ENCODE measurements around the gene FAM163B. TPM values are rescaled to one million over a fixed set of nuclear protein-coding genes. Genes with fewer than 3 reads are reported as not detected.
"Not testable (repeated sequence)": the region's sequence is repeated elsewhere in the genome, so short reads cannot be mapped to it uniquely, and the experiment has no call there.

FAM163B gene
- total and polyA plus RNA-seq, 7 experiments from 2014 or later: not detected

GRCh38 chr9:133629221-133630110, 20.3 kb upstream of the FAM163B start:
- ChIA-PET CTCF (no interaction called here), POLR2A (no interaction called here)
- Mint-ChIP-seq H3K4me3 (no peak overlapping the region), H3K9me3 (peaks cover 0 to 17% (median 14%) of the 10 kb centered on the region in 11 donors), H3K27ac (no peak overlapping the region), H3K27me3 (peaks cover 0 to 4% (median 0%) of the 10 kb centered on the region in 5 donors), H3K36me3 (peaks cover 0 to 17% (median 8%) of the 10 kb centered on the region in 5 donors), H3K4me1 (peaks cover 0 to 8% (median 0%) of the 10 kb centered on the region in 7 donors)
- no peak overlapping the region for H3K4me3 ChIP-seq (ENCODE audit: low read length)
- ATAC-seq: no peak
- no peaks in the 10 kb centered on the region for H3K4me1 ChIP-seq (ENCODE audit: control insufficient read depth in 2 of 2, insufficient read depth in 2 of 2, low read length in 2 of 2)
- DNase-seq: no peak
- H3K36me3 ChIP-seq (ENCODE audit: control insufficient read depth in 2 of 3, insufficient read depth in 3 of 3, low read length in 3 of 3): no peaks in the 10 kb centered on the region
- H3K27ac ChIP-seq (ENCODE audit: low read depth, low read length): no peak overlapping the region
- intact Hi-C loops (cut with micrococcal nuclease): no loop called here
- H3K9me3 ChIP-seq (ENCODE audit: control insufficient read depth in 2 of 3, low read length in 3 of 3): peaks cover 0 to 5% (median 0%) of the 10 kb centered on the region in 3 experiments
- no peaks in the 10 kb centered on the region for H3K27me3 ChIP-seq (ENCODE audit: control insufficient read depth in 2 of 2, insufficient read depth in 2 of 2, low read length in 2 of 2)

DNA sequence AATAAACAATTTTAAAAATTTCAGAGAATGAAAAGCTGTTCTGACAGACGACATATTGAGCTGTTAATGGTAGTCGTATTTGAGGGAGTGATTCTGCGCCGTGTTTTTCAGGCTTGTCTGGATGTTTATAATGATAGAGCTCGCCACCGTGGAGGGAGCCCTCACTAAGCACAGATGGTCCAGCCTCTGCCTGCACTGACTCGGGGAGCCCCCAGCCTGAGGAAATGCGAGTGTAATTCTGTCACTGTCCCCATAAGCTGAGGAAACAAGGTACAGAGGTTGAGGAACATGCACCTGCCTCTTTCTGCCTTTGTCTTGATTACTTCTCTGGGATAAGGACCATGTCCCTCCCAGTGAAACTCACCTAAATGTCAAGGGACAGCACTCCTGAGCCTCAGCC, 19.6 kb upstream of the FAM163B start:
- CTCF ChIA-PET: no interaction called here
- intact Hi-C loops (cut with micrococcal nuclease): no loop called here
- no peak overlapping the region for H3K27ac Mint-ChIP-seq
- peaks cover 0 to 4% (median 0%) of the 10 kb centered on the region in 5 donors for H3K27me3 Mint-ChIP-seq
- H3K4me1 Mint-ChIP-seq: peaks cover 0 to 9% (median 0%) of the 10 kb centered on the region in 7 donors
- Histone ChIP-seq H3K4me3 (ENCODE audit: low read length) (no peak overlapping the region), H3K36me3 (ENCODE audit: control insufficient read depth in 2 of 3, insufficient read depth in 3 of 3, low read length in 3 of 3) (no peaks in the 10 kb centered on the region), H3K9me3 (ENCODE audit: control insufficient read depth in 2 of 3, low read length in 3 of 3) (peaks cover 0 to 5% (median 0%) of the 10 kb centered on the region in 3 experiments), H3K27me3 (ENCODE audit: control insufficient read depth in 2 of 2, insufficient read depth in 2 of 2, low read length in 2 of 2) (no peaks in the 10 kb centered on the region), H3K4me1 (ENCODE audit: control insufficient read depth in 2 of 2, insufficient read depth in 2 of 2, low read length in 2 of 2) (no peaks in the 10 kb centered on the region), H3K27ac (ENCODE audit: low read depth, low read length) (no peak overlapping the region)
- H3K36me3 Mint-ChIP-seq: peaks cover 0 to 20% (median 8%) of the 10 kb centered on the region in 5 donors
- POLR2A ChIA-PET: no interaction called here
- ATAC-seq (no peak), DNase-seq (no peak)
- H3K9me3 Mint-ChIP-seq: peaks cover 0 to 20% (median 14%) of the 10 kb centered on the region in 11 donors
- H3K4me3 Mint-ChIP-seq: no peak overlapping the region

DNA sequence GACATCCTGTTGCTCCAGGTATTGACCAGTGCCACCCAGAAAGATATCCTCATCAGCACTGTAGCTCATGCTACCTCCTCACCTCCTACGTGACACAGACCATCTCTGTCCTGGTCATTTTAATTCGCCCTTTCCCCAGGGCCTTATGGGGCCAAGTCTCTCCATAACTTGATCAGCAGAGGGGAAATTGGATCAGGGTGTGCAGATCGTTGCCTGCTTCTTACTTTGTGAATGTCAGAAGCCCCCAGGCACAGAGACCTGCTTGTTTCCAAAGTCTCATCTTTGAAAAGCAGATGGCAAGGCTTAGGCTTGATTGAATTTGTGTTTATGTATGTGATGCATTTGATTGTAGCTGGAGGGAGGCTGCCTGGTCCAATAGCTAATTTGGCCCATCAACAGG, 18.2 kb upstream of the FAM163B start:
- no peak overlapping the region for H3K4me3 ChIP-seq (ENCODE audit: low read length)
- CTCF ChIA-PET: no interaction called here
- ATAC-seq (no peak), DNase-seq (no peak)
- peaks cover 0 to 20% (median 14%) of the 10 kb centered on the region in 11 donors for H3K9me3 Mint-ChIP-seq
- no peak overlapping the region for H3K27ac Mint-ChIP-seq
- H3K9me3 ChIP-seq (ENCODE audit: control insufficient read depth in 2 of 3, low read length in 3 of 3): peaks cover 0 to 5% (median 0%) of the 10 kb centered on the region in 3 experiments
- POLR2A ChIA-PET: no interaction called here
- no peak overlapping the region for H3K27ac ChIP-seq (ENCODE audit: low read depth, low read length)
- H3K27me3 Mint-ChIP-seq: peaks cover 0 to 4% (median 0%) of the 10 kb centered on the region in 5 donors
- no peak overlapping the region for H3K4me3 Mint-ChIP-seq
- H3K36me3 ChIP-seq (ENCODE audit: control insufficient read depth in 2 of 3, insufficient read depth in 3 of 3, low read length in 3 of 3): no peaks in the 10 kb centered on the region
- intact Hi-C loops (cut with micrococcal nuclease): no loop called here
- peaks cover 0 to 23% (median 8%) of the 10 kb centered on the region in 7 donors for H3K4me1 Mint-ChIP-seq
- no peaks in the 10 kb centered on the region for H3K27me3 ChIP-seq (ENCODE audit: control insufficient read depth in 2 of 2, insufficient read depth in 2 of 2, low read length in 2 of 2)
- H3K4me1 ChIP-seq (ENCODE audit: control insufficient read depth in 2 of 2, insufficient read depth in 2 of 2, low read length in 2 of 2): peaks cover 0 to 5% of the 10 kb centered on the region in 2 donors
- peaks cover 0 to 20% (median 8%) of the 10 kb centered on the region in 5 donors for H3K36me3 Mint-ChIP-seq

DNA sequence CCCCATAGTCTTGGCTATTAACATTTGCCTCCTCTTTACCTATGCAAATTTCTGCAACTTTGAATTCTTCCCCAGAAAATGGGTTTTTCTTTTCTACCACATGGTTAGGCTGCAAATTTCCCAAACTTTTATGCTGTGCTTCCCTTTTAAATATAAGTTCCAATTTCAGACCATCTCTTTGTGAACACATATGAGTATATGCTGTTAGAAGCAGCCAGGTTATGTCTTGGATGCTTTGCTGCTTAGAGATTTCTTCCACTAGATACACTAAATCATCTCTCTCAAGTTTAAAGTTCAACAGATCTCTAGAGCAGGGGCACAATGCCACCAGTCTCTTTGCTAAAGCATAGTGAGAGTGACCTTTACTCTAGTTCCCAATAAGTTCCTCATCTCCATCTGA, 16.8 kb upstream of the FAM163B start:
- H3K4me1 ChIP-seq (ENCODE audit: control insufficient read depth in 2 of 2, insufficient read depth in 2 of 2, low read length in 2 of 2): peaks cover 3 to 16% of the 10 kb centered on the region in 2 donors
- H3K9me3 ChIP-seq (ENCODE audit: control insufficient read depth in 2 of 3, low read length in 3 of 3); H3K27ac Mint-ChIP-seq; ATAC-seq; POLR2A ChIA-PET; H3K36me3 ChIP-seq (ENCODE audit: control insufficient read depth in 2 of 3, insufficient read depth in 3 of 3, low read length in 3 of 3); H3K4me3 ChIP-seq (ENCODE audit: low read length); H3K27ac ChIP-seq (ENCODE audit: low read depth, low read length); H3K27me3 Mint-ChIP-seq; DNase-seq; H3K4me3 Mint-ChIP-seq; CTCF ChIA-PET; intact Hi-C loops (cut with micrococcal nuclease); H3K27me3 ChIP-seq (ENCODE audit: control insufficient read depth in 2 of 2, insufficient read depth in 2 of 2, low read length in 2 of 2): not testable (repeated sequence)
- Mint-ChIP-seq H3K4me1 (peaks cover 10 to 36% (median 20%) of the 10 kb centered on the region in 7 donors), H3K9me3 (peaks cover 0 to 20% (median 14%) of the 10 kb centered on the region in 11 donors), H3K36me3 (peaks cover 0 to 20% (median 10%) of the 10 kb centered on the region in 5 donors)

DNA sequence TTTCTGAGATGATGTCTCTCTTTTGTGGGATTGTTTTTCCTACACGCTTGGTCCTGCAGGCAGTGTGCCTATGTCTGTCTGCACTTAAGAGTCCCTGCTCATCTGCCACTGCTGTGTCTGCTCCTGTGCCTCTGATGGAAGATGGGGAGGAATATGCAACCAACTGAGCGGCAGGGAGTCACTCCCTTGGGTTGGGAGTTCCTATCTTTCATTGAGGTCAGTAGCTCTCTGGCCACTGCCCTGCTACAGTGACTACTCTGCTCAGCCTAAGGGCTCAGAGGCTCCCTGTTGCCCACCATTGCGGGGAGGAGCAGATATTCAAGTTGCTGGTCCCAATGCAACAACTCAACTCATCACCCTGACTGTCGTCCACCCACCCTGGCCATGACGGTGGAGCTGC, 13.4 kb upstream of the FAM163B start:
- H3K36me3 ChIP-seq (ENCODE audit: control insufficient read depth in 2 of 3, insufficient read depth in 3 of 3, low read length in 3 of 3): no peaks in the 10 kb centered on the region
- H3K27me3 Mint-ChIP-seq: peaks cover 0 to 16% (median 0%) of the 10 kb centered on the region in 5 donors
- H3K27ac Mint-ChIP-seq: peak overlapping the region in 4 of 9 donors; percentile 17 to 71 (median 64)
- H3K9me3 Mint-ChIP-seq: peaks cover 0 to 20% (median 14%) of the 10 kb centered on the region in 11 donors
- peaks cover 28 to 57% (median 50%) of the 10 kb centered on the region in 7 donors for H3K4me1 Mint-ChIP-seq
- H3K4me3 ChIP-seq (ENCODE audit: low read length): no peak overlapping the region
- H3K4me3 Mint-ChIP-seq: peak overlapping the region in 4 of 10 donors; percentile 5 to 72 (median 51)
- no peak overlapping the region for H3K27ac ChIP-seq (ENCODE audit: low read depth, low read length)
- ATAC-seq: no peak
- peaks cover 0 to 5% (median 0%) of the 10 kb centered on the region in 3 experiments for H3K9me3 ChIP-seq (ENCODE audit: control insufficient read depth in 2 of 3, low read length in 3 of 3)
- CTCF ChIA-PET: no interaction called here
- H3K36me3 Mint-ChIP-seq: peaks cover 0 to 20% (median 8%) of the 10 kb centered on the region in 5 donors
- H3K27me3 ChIP-seq (ENCODE audit: control insufficient read depth in 2 of 2, insufficient read depth in 2 of 2, low read length in 2 of 2): no peaks in the 10 kb centered on the region
- intact Hi-C loops (cut with micrococcal nuclease): no loop called here
- H3K4me1 ChIP-seq (ENCODE audit: control insufficient read depth in 2 of 2, insufficient read depth in 2 of 2, low read length in 2 of 2): peaks cover 23 to 36% of the 10 kb centered on the region in 2 donors
- no peak for DNase-seq
- POLR2A ChIA-PET: no interaction called here

DNA sequence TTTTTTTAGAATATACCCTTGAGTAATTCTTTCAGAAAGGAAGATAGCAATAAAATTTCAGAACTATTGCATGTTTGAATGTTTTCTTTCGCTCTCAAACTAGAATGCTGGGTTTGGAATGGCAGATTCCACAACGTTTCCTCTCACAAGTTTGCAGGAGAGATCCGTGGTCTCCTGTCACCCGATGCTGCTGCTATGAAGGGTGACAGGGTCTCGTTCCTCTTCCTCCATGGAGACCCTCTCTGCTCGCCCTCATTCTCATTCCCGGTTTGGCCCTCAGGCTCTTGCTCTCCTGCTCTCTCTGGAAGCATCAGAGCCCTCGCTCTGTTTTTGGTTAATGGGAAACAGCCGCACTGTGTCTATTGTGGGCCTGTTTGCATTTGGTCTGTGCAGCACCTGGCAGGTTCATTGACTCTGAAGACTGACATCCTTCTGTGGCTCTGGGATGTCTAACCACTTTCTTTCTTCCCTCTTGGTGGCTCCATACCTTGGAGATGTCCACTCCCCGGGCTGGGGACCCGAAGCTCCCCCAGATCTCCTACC, 12.6 kb upstream of the FAM163B start:
- H3K4me3 Mint-ChIP-seq: peak overlapping the region in 7 of 10 donors; percentile 17 to 72 (median 56)
- ChIA-PET POLR2A (no interaction called here), CTCF (no interaction called here)
- H3K4me1 Mint-ChIP-seq: peaks cover 28 to 56% (median 50%) of the 10 kb centered on the region in 7 donors
- Histone ChIP-seq H3K9me3 (ENCODE audit: control insufficient read depth in 2 of 3, low read length in 3 of 3) (peaks cover 0 to under 1% (median 0%) of the 10 kb centered on the region in 3 experiments), H3K36me3 (ENCODE audit: control insufficient read depth in 2 of 3, insufficient read depth in 3 of 3, low read length in 3 of 3) (no peaks in the 10 kb centered on the region), H3K27me3 (ENCODE audit: control insufficient read depth in 2 of 2, insufficient read depth in 2 of 2, low read length in 2 of 2) (no peaks in the 10 kb centered on the region), H3K4me3 (ENCODE audit: low read length) (no peak overlapping the region), H3K27ac (ENCODE audit: low read depth, low read length) (no peak overlapping the region), H3K4me1 (ENCODE audit: control insufficient read depth in 2 of 2, insufficient read depth in 2 of 2, low read length in 2 of 2) (peaks cover 23 to 36% of the 10 kb centered on the region in 2 donors)
- peaks cover 0 to 16% (median 0%) of the 10 kb centered on the region in 5 donors for H3K27me3 Mint-ChIP-seq
- intact Hi-C loops (cut with micrococcal nuclease): loop anchor here in 1 of 2 donors (2.0 kb wide), 1 partner anchor 55 kb away; no protein-coding TSS in a partner anchor
- peaks cover 0 to 16% (median 10%) of the 10 kb centered on the region in 11 donors for H3K9me3 Mint-ChIP-seq
- H3K27ac Mint-ChIP-seq: peak overlapping the region in 8 of 9 donors; percentile 15 to 88 (median 44)
- H3K36me3 Mint-ChIP-seq: peaks cover 0 to 13% (median 8%) of the 10 kb centered on the region in 5 donors
- ATAC-seq: no peak
- no peak for DNase-seq
